Lower lobe of right lung (tissue), 2 donors: ENCODE results near the gene SYCE1L. TPM values are rescaled to one million over a fixed set of nuclear protein-coding genes. Genes with fewer than 3 reads are reported as not detected.
"Not testable (repeated sequence)": the region's sequence is repeated elsewhere in the genome, so short reads cannot be mapped to it uniquely, and the experiment has no call there.

Experiments used
- ATAC-seq, 2 donors: fragments of 200-7000 bp; cut with Tn5 transposase; one replicate each; pipeline ENCODE4 v1.9.1; 2020 to 2022; ENCODE audit warnings: mild to moderate bottlenecking in 2 of 2, moderate library complexity in 2 of 2
- DNase-seq: peaks from one replicate; pipeline ENCODE4 v3.0.0-alpha.2; 2020
- H3K27ac ChIP-seq: fragments of 200-600 bp; one replicate; pipeline ENCODE4 v1.8.0; 2022
- H3K27me3 ChIP-seq: fragments of 200-600 bp; one replicate; pipeline ENCODE4 v1.8.0; 2022; ENCODE audit warnings: low read depth
- H3K36me3 ChIP-seq: fragments of 200-600 bp; one replicate; pipeline ENCODE4 v1.8.0; 2022; ENCODE audit warnings: mild to moderate bottlenecking
- H3K4me1 ChIP-seq: fragments of 200-600 bp; one replicate; pipeline ENCODE4 v1.8.0; 2022
- H3K4me3 ChIP-seq: fragments of 200-600 bp; one replicate; pipeline ENCODE4 v1.8.0; 2022; ENCODE audit warnings: mild to moderate bottlenecking
- H3K9me3 ChIP-seq: fragments of 200-600 bp; one replicate; pipeline ENCODE4 v1.8.0; 2022
- intact Hi-C: fragments of 100-400 bp; cut with DNase I; formaldehyde crosslinking; loops from one replicate; pipeline ENCODE4 v1.11.0; 2022
- total RNA-seq: library from RNA; stranded (reverse); fragmentation: NEBNext Ultra II Directional; extraction: Animal tissue kit (Norgen Biotek cat#: 25700); gene quantifications from one replicate; pipeline ENCODE4 v1.2.1, GENCODE V29; 2021
- TF ChIP-seq, protein P1 (sequence below): fragments of 200-600 bp; IDR thresholded peaks from one replicate; pipeline ENCODE4 v1.8.0; 2022; ENCODE audit warnings: antibody characterized with exemption, mild to moderate bottlenecking
- donor health status: DM: no; HTN: yes; CAD: no; lungs with severe emphysema.

The SYCE1L gene
- total RNA-seq, 1 donor from 2014 or later, result 2.6 TPM

DNA sequence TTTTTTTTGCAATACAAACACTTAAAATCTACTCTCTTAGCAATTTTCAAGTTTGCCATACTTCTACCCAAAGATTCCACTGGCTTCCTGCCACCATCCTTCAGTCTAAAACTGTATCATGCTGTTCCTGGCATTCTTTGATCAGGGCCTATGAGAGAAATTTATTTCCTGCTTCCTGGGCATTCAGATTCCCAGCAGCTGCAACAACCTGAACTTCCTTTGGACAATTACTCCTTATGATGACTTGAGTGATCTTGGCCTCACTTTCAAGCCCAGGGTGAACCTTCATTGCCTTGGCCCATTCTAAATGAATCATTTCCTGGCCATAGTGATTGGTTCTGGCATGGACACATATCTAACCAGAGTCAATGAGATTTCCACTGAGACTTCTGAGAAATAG lies 26.3 kb upstream of the SYCE1L start:
- Histone ChIP-seq H3K36me3 (no peaks in the 10 kb centered on the region), H3K4me1 (no peaks in the 10 kb centered on the region), H3K27ac (no peak overlapping the region), H3K4me3 (no peak overlapping the region), H3K9me3 (no peaks in the 10 kb centered on the region), H3K27me3 (peaks cover 11% of the 10 kb centered on the region)
- DNase-seq (no peak), ATAC-seq (peak; percentile 50 to 61)
- intact Hi-C loops, result loop anchor here (10.0 kb wide), 1 partner anchor 1378 kb away; no protein-coding TSS in a partner anchor
- TF ChIP-seq, protein P1, sequence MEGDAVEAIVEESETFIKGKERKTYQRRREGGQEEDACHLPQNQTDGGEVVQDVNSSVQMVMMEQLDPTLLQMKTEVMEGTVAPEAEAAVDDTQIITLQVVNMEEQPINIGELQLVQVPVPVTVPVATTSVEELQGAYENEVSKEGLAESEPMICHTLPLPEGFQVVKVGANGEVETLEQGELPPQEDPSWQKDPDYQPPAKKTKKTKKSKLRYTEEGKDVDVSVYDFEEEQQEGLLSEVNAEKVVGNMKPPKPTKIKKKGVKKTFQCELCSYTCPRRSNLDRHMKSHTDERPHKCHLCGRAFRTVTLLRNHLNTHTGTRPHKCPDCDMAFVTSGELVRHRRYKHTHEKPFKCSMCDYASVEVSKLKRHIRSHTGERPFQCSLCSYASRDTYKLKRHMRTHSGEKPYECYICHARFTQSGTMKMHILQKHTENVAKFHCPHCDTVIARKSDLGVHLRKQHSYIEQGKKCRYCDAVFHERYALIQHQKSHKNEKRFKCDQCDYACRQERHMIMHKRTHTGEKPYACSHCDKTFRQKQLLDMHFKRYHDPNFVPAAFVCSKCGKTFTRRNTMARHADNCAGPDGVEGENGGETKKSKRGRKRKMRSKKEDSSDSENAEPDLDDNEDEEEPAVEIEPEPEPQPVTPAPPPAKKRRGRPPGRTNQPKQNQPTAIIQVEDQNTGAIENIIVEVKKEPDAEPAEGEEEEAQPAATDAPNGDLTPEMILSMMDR, result no peak

- intact Hi-C loops, result no loop called here
- H3K4me1 ChIP-seq, result no peaks in the 10 kb centered on the region
- no peaks in the 10 kb centered on the region for H3K27me3 ChIP-seq
- no peaks in the 10 kb centered on the region for H3K9me3 ChIP-seq
- no peaks in the 10 kb centered on the region for H3K36me3 ChIP-seq
- TF ChIP-seq, protein P1, result no peak
- ATAC-seq (no peak), DNase-seq (no peak)
- H3K27ac ChIP-seq, result no peak overlapping the region
- H3K4me3 ChIP-seq, result no peak overlapping the region
These were observed 16.1 kb upstream of the SYCE1L start for GRCh38 chr16:77183137-77183536.

GRCh38 chr16:77186298-77186697 lies 12.9 kb upstream of the SYCE1L start:
- H3K27me3 ChIP-seq, H3K4me1 ChIP-seq, H3K9me3 ChIP-seq, H3K27ac ChIP-seq, intact Hi-C loops, DNase-seq, H3K4me3 ChIP-seq, H3K36me3 ChIP-seq, ATAC-seq: not testable (repeated sequence)

DNA sequence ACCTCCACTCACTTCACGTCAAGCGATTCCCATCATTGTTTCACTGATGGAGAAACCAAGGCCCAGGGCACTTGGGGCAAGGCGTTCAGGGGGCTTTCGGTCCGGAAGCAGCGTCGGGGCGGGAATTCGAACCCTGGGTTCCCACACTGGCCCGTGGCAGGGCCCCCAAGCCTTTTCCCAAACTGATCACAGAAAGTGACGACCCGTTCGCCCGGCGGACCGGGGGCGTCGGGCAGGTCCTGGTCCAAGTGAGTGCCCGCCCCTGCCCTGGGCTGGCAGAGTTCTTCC lies 9.1 kb upstream of the SYCE1L start:
- TF ChIP-seq, protein P1, result no peak
- peak overlapping the region; percentile 99 for H3K27ac ChIP-seq
- peaks cover 25% of the 10 kb centered on the region for H3K4me1 ChIP-seq
- no peaks in the 10 kb centered on the region for H3K27me3 ChIP-seq
- ATAC-seq, result no peak
- H3K9me3 ChIP-seq, result no peaks in the 10 kb centered on the region
- H3K4me3 ChIP-seq, result peak overlapping the region; percentile 94
- intact Hi-C loops, result no loop called here
- peaks cover 22% of the 10 kb centered on the region for H3K36me3 ChIP-seq
- DNase-seq, result no peak

GRCh38 chr16:77190478-77191258 lies 8.5 kb upstream of the SYCE1L start, which contains the start of gene MON1B:
MON1B (plus strand) TSS chr16:77191190; CDS start chr16:77191486, 296 bp downstream.
- DNase-seq, result peak; percentile 98
- Histone ChIP-seq H3K36me3 (peaks cover 27% of the 10 kb centered on the region), H3K27ac (peak within 1 kb of the TSS; percentile 99), H3K4me1 (peaks cover 25% of the 10 kb centered on the region), H3K4me3 (peak within 1 kb of the TSS; percentile 94), H3K9me3 (no peaks in the 10 kb centered on the region), H3K27me3 (no peaks in the 10 kb centered on the region)
- intact Hi-C loops, result no loop called here
- TF ChIP-seq, protein P1, result no peak
- peak; percentile 99 for ATAC-seq

GRCh38 chr16:77191259-77191969 lies 7.8 kb upstream of the SYCE1L start:
- H3K4me1 ChIP-seq, result peaks cover 25% of the 10 kb centered on the region
- no peaks in the 10 kb centered on the region for H3K27me3 ChIP-seq
- TF ChIP-seq, protein P1, result no peak
- ATAC-seq (peak; percentile 25 to 49), DNase-seq (peak; percentile 70)
- intact Hi-C loops, result no loop called here
- peak overlapping the region; percentile 99 for H3K27ac ChIP-seq
- peak overlapping the region; percentile 94 for H3K4me3 ChIP-seq
- peaks cover 35% of the 10 kb centered on the region for H3K36me3 ChIP-seq
- H3K9me3 ChIP-seq, result no peaks in the 10 kb centered on the region
